HFFc6 (cell line): ENCODE data around the gene KRT38. TPM values are rescaled to one million over a fixed set of nuclear protein-coding genes. Genes with fewer than 3 reads are reported as not detected.
"Not testable (repeated sequence)": the region's sequence is repeated elsewhere in the genome, so short reads cannot be mapped to it uniquely, and the experiment has no call there.

Experiments used
- DNase-seq: peaks from one replicate; pipeline ENCODE4 v3.0.0-alpha.2; 2018
- H3K27ac Mint-ChIP-seq: 2 replicates; pipeline ENCODE4 v1.8.0; 2020; ENCODE audit warnings: mild to moderate bottlenecking, mixed read lengths
- H3K27me3 Mint-ChIP-seq: 2 replicates; pipeline ENCODE4 v1.8.0; 2021; ENCODE audit warnings: mild to moderate bottlenecking, moderate library complexity, mixed read lengths; ENCODE audit not compliant: insufficient read depth
- H3K36me3 Mint-ChIP-seq: 2 replicates; pipeline ENCODE4 v1.8.0; 2021; ENCODE audit warnings: low read depth, mixed read lengths
- H3K4me1 Mint-ChIP-seq: 2 replicates; pipeline ENCODE4 v1.8.0; 2020; ENCODE audit warnings: low read depth, mixed read lengths
- H3K4me3 Mint-ChIP-seq: 2 replicates; pipeline ENCODE4 v1.8.0; 2020; ENCODE audit warnings: mild to moderate bottlenecking, moderate library complexity, mixed read lengths
- H3K9me3 Mint-ChIP-seq: 2 replicates; pipeline ENCODE4 v1.8.0; 2020; ENCODE audit warnings: mild to moderate bottlenecking, mixed read lengths
- CTCF ChIP-seq: fragments of 200-600 bp; sonication (generic); IDR thresholded peaks from 2 replicates; pipeline ENCODE4 v1.5.0; 2021; ENCODE audit warnings: antibody characterized with exemption, mild to moderate bottlenecking
- total RNA-seq, 6 experiments: library from RNA; stranded (reverse); fragmentation: NEBNext Ultra II Directional; extraction: Animal tissue kit (Norgen Biotek cat#: 25700); gene quantifications; 2 replicates in 1 of 6; 3 replicates in 5 of 6; pipeline ENCODE4 v1.2.3, GENCODE V29; 2021

Gene KRT38
- total RNA-seq, 6 experiments from 2014 or later, result 0.25 to 0.62 (median 0.43) TPM

DNA sequence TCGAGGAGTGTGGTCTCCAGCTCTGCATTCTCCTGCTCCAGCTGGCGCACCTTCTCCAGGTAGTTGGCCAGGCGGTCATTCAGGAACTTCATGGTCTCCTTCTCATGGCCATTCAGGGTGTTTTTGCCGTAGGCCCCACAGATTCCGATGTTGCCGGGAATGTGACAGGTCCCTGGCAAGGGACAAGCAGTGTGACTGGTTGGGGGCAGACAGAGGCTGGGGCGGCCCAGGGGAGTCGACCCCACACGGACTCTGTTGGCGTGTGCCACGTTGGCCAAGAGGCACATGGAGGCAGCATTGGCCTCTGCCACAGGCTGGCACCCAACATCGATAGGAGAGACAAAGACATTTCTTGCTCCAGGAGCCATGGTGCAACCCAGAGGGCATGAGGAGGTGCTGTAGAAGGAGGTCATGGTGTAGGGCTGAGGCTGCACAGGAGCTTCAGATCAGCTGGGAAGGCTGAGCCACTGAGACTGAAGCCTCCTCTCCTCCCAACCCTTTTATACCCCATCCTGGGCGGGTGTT, 16.6 kb downstream of the KRT38 start, which contains the start of gene KRT37:
Gene KRT37 (minus strand): TSS at position 475 of the 525 bp plus-strand sequence. CDS start 62 bp downstream, at position 413.
- TF ChIP-seq CTCF, result no peak
- Mint-ChIP-seq H3K27me3 (no peaks in the 10 kb centered on the region), H3K4me1 (peaks cover 42% of the 10 kb centered on the region), H3K4me3 (no peak within 1 kb of the TSS), H3K9me3 (no peaks in the 10 kb centered on the region), H3K36me3 (no peaks in the 10 kb centered on the region), H3K27ac (no peak within 1 kb of the TSS)
- DNase-seq, result no peak

DNA sequence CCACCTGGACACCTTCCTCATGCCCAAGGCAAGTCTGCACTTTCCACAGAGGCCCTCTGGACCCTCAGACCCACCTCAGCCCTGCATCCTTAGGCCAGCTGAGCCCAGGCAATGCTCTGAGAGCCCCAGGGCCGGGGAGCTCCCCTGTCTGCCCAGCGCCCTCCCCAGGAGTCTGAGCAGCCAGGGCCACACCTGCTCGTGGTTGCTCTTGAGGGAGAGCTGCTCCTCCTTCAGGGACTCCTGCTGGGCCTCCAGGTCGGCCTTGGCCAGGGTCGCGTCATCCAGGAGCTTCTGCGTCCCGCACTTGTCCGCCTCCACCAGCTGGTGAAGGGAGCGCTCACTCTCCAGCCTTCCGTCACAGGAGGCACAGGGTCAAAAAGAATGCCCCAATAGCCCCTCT, 18.2 kb downstream of the KRT38 start:
- H3K27ac Mint-ChIP-seq, H3K9me3 Mint-ChIP-seq, H3K36me3 Mint-ChIP-seq, H3K27me3 Mint-ChIP-seq, DNase-seq, H3K4me3 Mint-ChIP-seq: not testable (repeated sequence)
- peaks cover 43% of the 10 kb centered on the region for H3K4me1 Mint-ChIP-seq

DNA sequence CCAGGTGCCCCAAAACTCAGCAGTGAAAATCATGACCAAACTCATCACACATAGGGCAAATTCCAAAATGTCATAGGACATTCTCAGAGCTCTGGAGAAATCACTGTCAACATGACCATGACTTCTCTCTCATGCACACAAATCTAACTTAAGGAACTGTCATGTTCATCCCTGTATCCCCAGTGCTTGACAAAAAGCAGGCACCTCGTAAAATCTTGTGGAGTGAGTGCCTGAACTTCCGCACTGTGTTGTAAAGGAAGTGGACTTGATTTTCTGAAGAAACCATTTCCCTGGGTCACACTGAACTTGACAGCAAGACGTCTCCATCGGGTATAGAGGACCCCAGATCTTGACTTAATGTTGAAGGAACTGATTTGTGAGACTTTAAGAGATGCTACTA, 19.2 kb downstream of the KRT38 start:
- Mint-ChIP-seq H3K4me3 (no peak overlapping the region), H3K9me3 (no peaks in the 10 kb centered on the region), H3K27me3 (no peaks in the 10 kb centered on the region), H3K36me3 (no peaks in the 10 kb centered on the region), H3K27ac (peak overlapping the region; percentile 60; the same call in 1 of the 2 replicates), H3K4me1 (peaks cover 52% of the 10 kb centered on the region)
- DNase-seq, result no peak
- no peak for TF ChIP-seq CTCF

DNA sequence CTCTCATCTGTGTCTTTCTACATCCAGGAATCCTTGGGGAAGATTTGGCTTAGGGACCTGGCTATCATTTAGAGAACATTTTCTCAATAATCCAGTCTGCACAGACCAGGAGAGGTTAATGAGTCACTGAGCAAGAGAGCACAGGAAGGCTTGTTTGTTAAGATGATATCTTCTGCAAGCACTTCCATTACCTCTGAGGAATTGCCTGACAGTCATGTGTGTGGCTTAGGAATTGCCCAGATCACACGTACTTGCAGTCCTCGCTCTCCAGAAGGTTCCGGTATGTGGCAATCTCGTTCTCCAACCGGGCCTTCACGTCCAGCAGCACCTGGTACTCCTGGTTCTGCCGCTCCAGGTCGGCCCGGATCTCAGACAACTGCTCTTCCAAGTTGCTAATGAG, 19.7 kb downstream of the KRT38 start:
- H3K4me3 Mint-ChIP-seq, result peak overlapping the region; percentile 1; the same call in 1 of the 2 replicates
- no peaks in the 10 kb centered on the region for H3K9me3 Mint-ChIP-seq
- DNase-seq, result peak; percentile 79
- H3K27ac Mint-ChIP-seq, result peak overlapping the region; percentile 67
- TF ChIP-seq CTCF, result no peak
- H3K4me1 Mint-ChIP-seq, result peaks cover 57% of the 10 kb centered on the region
- no peaks in the 10 kb centered on the region for H3K27me3 Mint-ChIP-seq
- no peaks in the 10 kb centered on the region for H3K36me3 Mint-ChIP-seq

GRCh38 chr17:41420134-41420533, 20.6 kb downstream of the KRT38 start:
- Mint-ChIP-seq H3K27ac (peak overlapping the region; percentile 67; the same call in 1 of the 2 replicates), H3K4me3 (no peak overlapping the region), H3K9me3 (no peaks in the 10 kb centered on the region), H3K36me3 (no peaks in the 10 kb centered on the region), H3K27me3 (no peaks in the 10 kb centered on the region), H3K4me1 (peaks cover 67% of the 10 kb centered on the region)
- no peak for DNase-seq
- no peak for TF ChIP-seq CTCF

DNA sequence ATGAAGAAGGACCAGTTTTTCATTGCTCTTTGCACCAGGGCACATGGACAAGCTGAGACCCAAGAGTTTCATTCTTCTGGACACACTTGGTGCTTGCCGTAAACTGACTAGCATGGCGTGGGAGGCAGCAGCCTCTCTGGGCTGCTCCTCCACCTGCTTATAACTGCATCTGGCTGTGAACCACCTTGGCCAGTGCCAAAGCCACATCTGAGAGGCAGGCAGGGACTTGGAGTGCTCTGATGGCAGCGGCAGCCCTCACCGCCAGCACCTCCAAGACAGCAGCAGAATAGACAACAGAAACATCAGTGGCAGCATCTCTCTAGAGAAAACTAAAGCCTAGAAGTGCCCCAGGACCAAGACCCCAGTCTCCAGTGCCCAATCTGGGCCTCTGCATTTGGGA, 21.1 kb downstream of the KRT38 start:
- Mint-ChIP-seq H3K9me3 (no peaks in the 10 kb centered on the region), H3K4me1 (peaks cover 71% of the 10 kb centered on the region), H3K36me3 (no peaks in the 10 kb centered on the region), H3K27ac (no peak overlapping the region), H3K27me3 (no peaks in the 10 kb centered on the region), H3K4me3 (no peak overlapping the region; the same call in 1 of the 2 replicates)
- no peak for TF ChIP-seq CTCF
- DNase-seq, result no peak
